NCI-H526 treated with DMSO at 0.1 percent for 48 hours (cell line): ENCODE results near the gene PKNOX2.

Experiments
- DNase-seq: peaks from one replicate; lab custom pipeline; 2025; lab: John Stamatoyannopoulos, UW

Gene PKNOX2

DNA sequence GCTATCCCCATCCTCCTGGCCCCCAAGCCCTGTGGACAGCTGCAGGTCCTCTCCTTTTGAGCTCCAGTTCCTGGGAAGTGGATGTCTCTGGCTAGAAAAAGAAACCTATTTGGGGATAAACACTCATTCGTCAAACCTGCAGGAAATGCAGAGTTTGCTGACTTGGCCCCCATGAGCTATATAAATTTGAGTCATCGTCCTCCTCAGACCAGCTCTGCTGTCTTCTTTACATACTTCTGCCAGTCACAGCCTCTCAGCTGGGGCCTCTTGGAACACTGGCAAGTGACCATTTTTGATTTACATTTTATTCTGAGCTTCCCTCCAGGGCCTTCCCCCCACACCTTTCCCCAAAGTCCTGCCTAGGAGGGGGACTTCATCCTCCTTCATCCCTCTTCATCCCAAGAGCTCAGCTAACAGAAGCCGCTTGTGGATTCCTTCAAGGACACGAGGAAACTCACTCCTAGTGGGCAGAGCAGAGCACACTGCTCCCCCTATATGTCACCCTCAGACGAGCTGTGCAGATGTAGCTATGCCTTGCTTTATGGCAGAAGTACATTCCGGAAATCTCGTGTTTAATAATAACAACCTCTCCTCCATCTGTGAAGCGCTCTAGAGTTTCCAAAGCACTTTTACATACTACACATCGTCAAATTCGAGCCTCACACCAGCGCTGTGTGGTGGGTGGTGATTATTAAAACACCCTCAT lies 199.7 kb downstream of the PKNOX2 start:
- no peak for DNase-seq

DNA sequence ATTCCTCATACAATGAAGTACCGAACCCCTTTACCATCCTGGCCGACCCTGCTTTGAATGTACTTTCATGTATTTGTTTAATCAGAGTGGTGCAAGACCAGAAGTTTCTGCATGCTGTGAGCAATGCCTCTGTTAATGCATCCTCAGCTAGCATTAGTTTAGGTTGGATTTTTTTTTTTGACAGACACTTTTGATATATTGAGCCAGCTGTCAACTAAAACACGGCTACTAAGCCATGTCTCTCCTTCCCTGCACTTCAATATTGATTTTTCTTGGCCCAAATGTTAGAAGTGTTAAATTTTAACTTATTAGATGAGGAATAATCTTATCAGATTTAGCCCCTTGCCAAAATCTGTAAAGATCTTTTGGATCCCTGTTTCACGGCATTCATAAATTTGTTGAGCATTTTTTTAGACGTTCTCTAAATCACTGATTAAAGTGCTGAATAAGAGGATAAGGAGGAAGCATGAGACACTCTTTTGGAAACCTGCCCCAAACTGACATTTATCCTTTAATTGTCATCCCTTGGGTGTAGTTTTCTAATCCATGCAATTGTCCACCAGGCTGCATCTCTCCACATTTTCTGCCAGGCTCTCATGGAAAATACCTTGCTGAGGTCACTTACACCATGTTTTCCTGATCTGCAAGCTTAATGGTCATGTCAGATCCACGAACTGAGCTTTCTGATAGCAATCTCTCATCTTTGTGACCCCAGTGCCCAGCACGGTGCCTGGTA lies 200.8 kb downstream of the PKNOX2 start:
- DNase-seq = no peak

DNA sequence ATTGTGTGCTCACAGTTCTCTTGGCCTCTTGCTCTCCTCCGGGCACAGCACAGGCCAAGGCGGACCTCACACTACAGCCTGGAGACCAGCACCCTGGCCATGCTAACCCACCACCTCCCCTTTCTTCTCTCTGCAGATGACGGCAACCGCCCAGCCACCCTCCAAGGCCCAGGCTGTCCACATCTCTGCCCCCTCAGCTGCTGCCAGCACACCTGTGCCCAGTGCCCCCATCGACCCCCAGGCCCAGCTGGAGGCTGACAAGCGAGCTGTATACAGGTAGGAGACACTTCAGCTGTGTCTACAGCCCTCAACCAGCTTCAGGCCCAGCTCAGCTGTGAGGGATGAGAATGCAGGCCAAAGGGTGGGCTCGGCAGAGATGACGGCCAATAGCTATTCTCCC lies 203.2 kb downstream of the PKNOX2 start:
- DNase-seq = no peak

DNA sequence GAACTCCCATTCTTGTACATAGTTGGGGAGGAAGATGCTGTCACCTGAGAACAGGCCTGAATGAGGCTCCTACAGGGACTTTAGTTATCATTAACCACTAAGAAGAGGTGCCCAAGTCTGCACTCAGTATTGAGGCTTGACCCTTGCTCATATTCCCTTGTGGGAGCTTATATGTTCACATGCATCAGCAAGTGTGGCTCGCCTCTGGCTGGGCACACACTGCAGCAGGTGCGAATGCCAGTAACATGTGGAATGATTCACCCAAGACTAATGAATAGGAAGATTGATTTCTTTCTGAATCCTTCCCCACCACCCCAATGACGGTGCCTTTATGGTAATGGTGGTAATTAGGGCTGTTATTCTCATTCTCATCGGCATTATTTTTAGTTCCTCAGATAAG lies 204.2 kb downstream of the PKNOX2 start:
- DNase-seq = no peak

DNA sequence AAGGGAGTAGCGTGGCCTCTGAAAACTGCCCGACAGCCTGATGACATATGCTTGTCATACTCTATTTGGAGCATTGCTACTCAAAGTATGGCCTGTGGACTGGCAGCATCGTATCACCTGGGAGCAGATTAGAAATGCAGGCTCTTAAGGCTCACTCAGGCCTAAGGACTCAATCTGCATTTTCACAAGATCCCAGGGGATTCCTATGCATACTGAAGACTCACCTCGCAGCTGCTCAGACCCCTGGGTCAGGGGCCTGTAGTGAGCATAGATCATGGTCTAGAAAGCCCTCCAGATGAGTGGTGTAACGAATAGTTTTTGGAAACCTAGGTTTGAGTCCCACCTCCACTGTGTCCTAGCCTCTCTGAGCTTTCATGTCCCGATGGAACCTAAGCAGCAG lies 205.3 kb downstream of the PKNOX2 start:
- DNase-seq = no peak

DNA sequence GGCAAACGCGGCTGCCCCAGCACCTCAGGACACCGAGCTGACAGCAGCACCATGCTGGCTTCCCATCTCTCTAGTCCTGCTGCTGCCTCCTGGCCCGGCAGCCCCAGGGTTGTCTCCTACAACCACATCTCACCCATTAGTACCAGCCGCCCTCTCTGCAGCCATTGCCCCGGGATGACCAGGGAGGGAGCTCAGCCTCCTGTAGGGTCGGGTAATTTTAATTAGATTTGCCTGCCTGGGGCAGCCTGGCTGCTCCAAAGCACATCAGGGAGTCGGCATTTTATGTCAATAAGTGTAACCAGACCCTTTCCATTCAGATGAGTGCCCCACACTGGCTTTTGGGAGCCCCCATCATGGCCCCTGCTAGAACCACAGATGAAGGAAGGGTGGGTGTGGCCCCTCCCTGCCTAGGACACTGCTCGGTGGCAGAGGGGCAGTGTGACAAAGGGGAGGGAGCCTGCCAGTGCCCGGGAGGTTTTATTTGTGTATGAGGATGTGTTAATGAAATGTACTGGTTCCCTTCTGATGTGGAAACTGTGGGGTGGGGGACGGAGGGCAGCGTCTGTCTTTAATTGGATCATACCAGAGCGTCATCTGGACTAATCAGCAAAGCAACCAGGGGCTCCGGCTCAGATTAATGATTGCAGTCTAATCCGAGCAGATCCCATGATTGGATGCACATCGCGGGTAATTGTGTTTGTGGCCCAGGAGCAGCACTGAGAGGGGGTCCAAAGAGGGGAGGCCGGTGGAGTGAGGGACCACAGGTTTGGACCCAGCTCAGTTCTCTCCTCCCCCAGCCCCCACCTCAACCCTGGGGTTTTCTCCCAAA lies 206.2 kb downstream of the PKNOX2 start:
- DNase-seq = no peak

DNA sequence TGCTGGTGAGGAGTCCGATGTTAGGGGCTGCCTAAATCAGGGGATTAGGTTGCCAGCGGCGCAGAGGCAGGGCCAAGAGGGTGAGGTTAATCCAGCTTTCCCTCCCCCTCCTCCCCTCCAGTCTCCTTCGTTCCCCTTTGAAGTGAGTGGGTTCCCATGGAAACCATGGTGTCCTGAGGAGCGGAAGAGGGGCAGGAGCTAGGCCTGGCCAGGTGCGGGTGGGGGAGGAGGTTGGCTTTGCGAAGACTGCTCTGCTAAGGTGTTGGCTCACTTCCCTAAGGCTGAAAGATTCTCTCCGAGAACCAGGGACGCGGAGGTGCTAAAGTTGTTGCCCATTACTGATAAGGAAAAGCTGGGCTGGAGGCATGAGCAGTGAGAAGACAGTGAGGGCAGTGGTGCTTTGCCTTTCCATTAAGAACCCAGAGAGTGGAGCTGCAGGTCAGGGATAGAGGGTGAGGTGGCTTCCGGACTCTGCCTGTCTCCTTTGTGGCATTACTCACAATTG lies 206.9 kb downstream of the PKNOX2 start:
- DNase-seq = no peak

DNA sequence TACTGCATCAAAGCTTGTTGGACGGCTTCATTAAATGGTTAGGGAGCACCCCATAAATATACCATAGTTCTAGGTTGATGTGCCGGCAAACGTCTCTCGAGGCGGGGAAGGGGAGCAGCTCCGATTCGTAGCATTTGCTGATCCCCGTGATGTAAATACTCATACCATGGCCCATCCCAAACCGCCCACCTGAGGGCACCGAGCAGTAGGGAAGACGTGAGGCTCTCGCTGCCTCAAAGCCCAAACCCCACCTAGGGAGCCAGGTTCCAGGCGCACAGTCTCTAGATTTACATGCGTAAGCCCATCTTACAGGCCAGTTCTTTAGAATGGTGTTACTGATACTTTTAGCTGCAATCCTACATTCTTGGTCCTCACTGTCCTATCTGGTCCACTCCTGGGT lies 207.5 kb downstream of the PKNOX2 start:
- no peak for DNase-seq

DNA sequence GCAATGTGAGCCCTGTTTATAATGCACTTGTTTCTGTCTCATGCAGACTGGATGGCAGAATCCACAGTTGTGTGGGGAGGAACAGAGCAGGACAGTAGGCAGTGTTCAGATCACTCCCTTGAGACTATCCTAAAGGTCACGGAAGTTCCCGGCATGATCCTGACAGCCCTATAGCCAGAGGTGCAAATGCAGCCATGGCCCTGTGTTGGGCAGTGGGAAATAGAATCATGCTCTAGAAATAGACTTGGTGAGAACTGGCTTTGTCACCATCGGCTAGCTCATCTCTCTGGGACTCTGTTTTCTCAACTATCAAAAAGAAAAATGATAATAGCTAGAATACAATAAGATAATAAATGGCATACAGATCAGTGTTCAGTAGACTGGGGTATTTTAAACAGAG lies 208.4 kb downstream of the PKNOX2 start:
- no peak for DNase-seq

DNA sequence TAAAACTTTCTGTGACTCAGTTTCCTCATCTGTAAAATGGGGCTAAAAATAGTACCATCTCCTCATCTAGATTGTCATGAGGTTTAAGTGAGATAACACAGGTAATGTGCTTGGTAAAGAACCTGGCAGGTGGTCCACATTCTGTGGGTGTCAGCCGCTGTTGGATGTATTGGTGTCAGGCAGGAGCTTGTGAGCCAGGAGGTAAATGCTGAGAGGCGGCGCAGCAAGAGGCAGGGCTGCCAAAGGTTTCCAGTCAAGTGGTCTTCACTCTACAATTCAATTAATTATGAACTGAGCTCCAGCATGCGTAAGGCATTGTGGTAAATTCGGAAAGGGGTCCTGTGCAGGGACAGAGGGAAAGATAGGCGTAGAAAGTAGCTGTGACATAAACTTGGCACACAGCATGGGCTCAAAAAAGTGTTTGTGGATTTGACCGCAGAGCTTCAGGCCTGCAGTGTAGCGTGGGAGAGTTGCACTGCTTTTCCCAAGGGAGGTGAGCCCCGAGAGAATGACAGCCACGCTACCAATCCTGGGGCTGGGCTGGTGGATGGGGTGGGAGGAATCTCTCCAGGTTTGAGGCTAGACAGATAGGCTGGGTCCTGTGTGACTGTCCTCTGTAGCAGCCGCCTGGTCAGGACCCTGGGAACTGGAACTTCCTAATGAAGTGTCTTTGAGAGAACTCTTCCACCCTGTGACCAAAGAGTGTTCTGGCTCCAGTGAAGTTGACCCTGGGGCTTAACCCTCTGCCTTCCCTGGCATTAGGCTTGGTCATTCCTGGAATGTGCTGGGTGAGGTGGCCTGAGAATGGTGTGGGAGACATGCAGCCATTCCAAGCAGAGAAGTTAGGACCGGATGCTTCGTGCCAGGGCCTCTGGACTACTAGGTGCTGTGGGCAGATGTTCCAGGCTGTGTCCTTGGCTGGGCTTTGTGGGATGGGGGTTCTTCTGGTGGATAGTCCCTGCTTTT lies 209.2 kb downstream of the PKNOX2 start:
- DNase-seq = no peak

DNA sequence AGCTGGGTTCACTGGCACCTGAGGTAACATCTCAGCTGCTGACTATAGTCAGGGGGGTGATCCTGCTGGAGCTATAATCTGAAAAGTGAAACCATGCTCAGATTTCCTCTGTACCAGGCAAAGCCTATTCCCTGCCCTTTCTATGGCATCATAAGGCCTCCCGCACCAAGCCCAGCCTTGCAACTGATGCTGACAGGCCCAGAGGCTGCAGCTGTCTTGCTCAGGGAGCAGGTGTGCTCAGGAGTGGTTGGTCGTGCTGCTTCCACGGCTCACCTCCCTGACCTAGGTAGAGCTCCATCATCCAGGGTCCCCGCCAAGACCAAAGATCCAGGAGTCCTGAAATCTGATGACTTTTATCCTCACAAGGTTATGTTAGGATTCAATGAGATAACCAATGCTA lies 209.8 kb downstream of the PKNOX2 start:
- no peak for DNase-seq

DNA sequence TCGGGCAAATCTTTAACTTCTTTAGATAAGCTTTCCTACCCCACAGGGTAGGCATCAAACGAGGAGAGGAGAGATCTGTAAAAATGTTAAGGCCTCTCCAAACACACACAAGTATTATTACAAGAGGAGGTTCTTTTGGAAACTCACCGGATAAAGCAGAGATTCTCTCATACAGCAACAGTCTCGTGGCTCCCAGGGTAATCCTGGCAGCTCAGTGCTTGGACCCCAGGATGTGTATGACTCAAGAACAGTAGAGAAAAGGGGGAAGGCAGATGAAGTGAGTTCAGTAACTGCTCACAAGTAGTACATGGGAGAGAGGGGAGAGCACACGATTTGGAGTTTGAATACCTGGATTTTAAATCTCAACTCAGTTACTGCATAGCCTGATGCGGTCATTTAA lies 210.6 kb downstream of the PKNOX2 start:
- no peak for DNase-seq

DNA sequence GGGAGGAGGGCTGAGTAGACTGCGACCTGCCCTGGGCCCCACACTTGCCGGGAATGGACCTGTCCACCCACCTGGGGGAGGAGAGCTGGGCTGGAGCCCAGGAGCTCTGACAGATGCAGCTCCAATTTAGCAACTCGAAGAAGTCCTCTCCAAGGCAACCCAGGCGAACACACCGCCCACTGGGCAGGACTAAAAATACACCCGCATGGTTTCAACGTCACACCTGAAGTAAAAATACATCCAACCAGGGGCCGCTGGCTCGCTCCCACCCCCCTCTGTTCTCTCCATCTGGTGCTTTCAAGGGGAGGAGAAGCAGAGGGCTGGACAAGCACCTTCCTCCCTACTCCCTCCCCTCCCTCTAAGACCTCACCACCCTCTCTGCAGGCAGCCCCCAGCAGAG lies 211.6 kb downstream of the PKNOX2 start:
- peak; percentile 66 for DNase-seq

DNA sequence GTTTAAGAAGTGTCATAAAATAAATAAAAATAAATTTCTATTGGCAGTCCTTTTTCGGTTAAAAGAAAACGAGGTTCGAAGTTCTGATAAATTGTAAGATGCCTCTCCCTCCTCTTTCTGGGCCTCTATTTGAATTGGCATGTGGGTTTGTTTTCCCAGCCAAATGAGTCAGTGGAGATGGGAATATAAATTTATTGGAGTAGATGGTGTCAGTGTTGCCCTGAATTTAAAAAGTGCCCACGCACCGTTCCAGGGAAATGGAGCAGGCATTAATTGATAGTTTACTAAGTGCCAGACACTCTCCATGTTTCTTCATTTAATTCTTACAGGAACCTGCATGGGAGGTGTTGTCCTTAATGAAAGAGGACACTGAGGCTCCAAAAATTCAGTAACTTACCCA lies 212.3 kb downstream of the PKNOX2 start:
- DNase-seq = peak; percentile 65

DNA sequence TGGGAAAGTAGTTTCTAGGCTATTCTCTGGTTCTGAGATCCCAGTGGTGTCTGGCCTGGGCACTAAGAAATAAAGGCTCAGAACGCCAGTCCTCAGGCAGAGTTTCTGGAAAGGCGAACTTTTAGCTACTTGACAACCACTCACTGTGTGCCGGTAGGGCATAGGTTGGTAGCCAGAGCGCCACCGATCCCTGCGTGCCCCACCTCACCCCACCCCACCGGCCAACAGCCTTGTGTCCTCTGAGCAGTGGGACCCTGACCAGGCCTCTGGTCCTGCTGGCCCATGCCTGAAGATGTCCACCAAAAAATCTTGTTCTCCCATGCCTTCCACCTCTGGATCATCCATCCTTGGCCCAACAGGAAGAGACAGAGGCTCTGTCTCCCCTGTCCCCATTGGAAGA lies 213.5 kb downstream of the PKNOX2 start:
- no peak for DNase-seq

DNA sequence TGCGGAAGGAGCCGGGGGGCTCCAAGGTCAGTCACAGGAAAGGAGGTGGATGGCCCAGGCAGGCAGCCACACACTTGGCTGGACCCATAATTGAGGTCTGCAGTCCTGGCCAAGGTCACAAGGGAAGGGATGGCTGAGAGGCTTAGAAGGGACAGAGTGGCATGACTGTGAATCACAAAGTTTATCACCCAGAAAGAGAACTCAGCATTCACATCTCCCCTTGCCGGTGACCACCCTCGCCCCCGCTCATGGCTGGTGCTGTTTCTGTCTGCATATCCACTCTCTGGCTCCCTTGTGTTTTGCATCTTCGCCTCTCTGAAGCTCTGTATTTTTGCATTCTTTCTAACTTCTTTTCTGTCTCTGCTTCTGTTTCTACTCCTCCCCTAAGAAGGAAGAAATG lies 214.0 kb downstream of the PKNOX2 start:
- no peak for DNase-seq

DNA sequence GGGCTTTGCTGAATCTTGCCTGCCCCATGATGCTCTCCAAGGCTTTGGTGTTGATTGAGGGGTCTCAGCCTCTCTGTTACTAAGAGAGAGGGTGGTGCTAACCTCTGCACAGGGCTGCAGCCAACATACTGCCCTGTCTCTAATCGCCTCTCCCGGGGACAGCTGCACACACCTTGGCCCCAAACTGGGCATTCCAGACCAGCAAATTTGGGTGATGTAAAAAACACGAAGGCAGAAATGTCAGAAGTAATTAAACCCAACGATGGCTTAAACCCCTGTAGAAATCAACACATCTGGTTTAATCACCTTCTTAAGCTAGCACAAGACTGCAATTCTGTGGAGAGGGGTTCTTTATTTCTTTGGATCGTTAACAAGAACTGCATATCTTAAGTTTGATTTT lies 215.0 kb downstream of the PKNOX2 start:
- no peak for DNase-seq

DNA sequence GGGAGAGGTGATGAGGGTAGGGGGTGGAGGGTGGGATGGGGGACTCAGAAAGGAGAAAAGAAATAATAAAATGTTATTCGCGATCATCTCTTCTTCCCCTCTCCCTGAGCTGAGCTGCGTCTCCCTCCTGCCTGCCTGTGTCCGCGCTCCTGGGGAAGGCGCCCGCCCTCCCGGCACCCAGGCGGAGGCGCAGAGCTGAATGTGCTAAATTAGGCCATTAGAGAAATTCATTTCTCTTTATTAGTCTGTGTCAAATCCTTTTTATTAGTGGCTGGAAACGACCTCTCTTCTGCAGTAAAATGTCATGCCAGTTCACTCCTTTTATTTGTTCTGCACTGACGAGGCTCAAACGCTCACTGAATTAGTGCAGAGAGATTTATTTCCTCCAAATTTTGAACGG lies 215.4 kb downstream of the PKNOX2 start:
- DNase-seq = no peak

DNA sequence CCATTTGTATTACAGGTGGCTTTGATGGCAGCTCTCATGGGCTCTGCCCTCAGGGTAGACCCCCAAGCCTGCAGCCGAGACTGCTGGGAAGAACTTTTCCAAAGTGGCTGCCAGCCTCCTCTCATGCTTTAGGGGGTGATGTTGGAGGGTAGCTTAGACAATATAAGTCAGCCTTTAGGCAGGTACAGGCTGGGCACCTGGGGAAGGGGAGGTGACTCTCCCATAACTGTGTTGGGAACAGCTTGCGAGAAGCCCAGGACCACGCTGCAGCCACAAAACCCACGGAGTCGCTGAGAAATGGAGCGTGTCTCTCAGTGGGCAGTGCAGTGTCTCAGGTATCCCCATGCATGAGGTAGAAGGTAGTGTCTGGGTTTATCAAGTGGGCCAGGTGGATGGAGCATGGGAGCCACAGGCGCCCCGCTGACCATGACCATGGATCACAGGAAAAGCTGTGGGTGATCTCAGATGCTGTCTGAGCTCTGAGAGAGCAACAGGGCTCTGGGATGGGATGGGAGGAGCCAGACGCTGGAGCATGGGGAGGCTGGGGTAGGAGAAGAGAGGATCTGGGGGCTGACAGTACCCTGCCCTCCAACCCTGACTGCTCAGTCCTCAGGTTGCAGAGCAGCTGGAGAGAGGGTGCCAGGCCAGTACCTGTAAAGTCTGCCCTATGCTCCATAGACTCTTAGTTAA lies 216.3 kb downstream of the PKNOX2 start:
- no peak for DNase-seq

DNA sequence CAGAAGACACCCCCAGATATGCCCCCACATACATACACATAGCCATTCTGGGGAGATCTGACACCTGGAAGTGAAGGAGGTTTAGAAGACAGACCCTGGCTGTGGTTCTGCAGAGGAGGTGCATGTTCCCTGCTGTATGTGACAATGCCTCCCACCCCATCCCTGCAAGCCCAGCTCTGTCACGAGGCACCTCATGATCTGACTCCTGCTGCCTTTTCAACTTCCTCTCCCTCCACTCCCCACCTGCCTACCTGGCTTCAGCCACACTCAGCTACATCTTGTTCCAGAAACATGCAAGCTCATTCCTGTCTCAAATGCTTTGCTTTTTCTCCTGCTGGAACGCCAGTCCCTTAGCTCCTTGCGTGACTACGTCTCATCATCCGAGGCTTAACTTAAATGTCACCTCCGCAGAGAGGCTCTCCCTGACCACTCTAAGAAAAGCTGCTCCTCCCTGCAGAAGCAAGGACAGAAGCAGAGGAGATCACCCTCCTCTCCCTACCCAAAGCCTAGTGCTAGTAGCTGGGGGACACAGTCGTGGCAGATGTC lies 217.0 kb downstream of the PKNOX2 start:
- DNase-seq = no peak

DNA sequence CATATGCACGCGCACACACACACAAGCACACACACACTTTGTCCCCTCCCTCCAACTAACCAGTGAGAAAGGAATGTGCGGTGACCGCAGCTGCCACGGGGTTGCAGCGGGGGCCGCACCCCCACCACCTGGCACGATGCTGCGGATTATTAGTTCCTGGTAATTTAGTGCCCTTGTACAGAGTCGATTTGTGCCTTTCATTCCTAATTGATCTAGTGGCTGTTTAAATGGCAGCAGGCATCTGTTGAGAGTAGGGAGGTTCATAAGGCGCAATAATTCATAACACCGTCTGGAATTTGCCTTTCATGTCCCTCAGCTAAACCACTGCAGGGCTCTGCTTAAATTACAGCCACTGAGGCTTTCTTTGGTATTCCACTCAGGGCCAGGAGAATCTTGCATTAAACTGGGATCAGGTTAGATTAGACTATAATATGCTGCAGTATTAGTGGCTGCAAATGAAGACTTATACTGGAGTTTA lies 217.8 kb downstream of the PKNOX2 start:
- peak; percentile 74 for DNase-seq
